ENCODE measurements around the gene PLXDC2. TPM values are rescaled to one million over a fixed set of nuclear protein-coding genes. Genes with fewer than 3 reads are reported as not detected.

PLXDC2 gene
- total RNA-seq, 2 experiments from 2014 or later, result not detected

- no peaks in the 10 kb centered on the region for H3K4me1 Mint-ChIP-seq
- ChIA-PET POLR2A (no interaction called here), CTCF (no interaction called here)
- H3K9me3 Mint-ChIP-seq, result peaks cover 9% of the 10 kb centered on the region
- DNase-seq, result no peak
- H3K27ac Mint-ChIP-seq, result no peak overlapping the region
- no peaks in the 10 kb centered on the region for H3K27me3 Mint-ChIP-seq
- no peak overlapping the region for H3K4me3 Mint-ChIP-seq
- no peaks in the 10 kb centered on the region for H3K36me3 Mint-ChIP-seq (ENCODE audit: low read depth)
Observed at GRCh38 chr10:20085115-20085514, 268.9 kb downstream of the PLXDC2 start.

- no peak for DNase-seq
- POLR2A ChIA-PET, result no interaction called here
- Mint-ChIP-seq H3K36me3 (ENCODE audit: low read depth) (no peaks in the 10 kb centered on the region), H3K4me1 (no peaks in the 10 kb centered on the region), H3K9me3 (peaks cover 9% of the 10 kb centered on the region), H3K27ac (no peak overlapping the region), H3K4me3 (no peak overlapping the region), H3K27me3 (no peaks in the 10 kb centered on the region)
- CTCF ChIA-PET, result no interaction called here
Observed at GRCh38 chr10:20087353-20087752, 271.1 kb downstream of the PLXDC2 start.

GRCh38 chr10:20088061-20088701 lies 271.9 kb downstream of the PLXDC2 start:
- peaks cover 9% of the 10 kb centered on the region for H3K9me3 Mint-ChIP-seq
- H3K27me3 Mint-ChIP-seq, result no peaks in the 10 kb centered on the region
- CTCF ChIA-PET, result no interaction called here
- H3K36me3 Mint-ChIP-seq (ENCODE audit: low read depth), result no peaks in the 10 kb centered on the region
- H3K4me3 Mint-ChIP-seq, result no peak overlapping the region
- H3K4me1 Mint-ChIP-seq, result no peaks in the 10 kb centered on the region
- POLR2A ChIA-PET, result no interaction called here
- H3K27ac Mint-ChIP-seq, result no peak overlapping the region
- no peak for DNase-seq

GRCh38 chr10:20089879-20090278 lies 273.6 kb downstream of the PLXDC2 start:
- Mint-ChIP-seq H3K36me3 (ENCODE audit: low read depth) (no peaks in the 10 kb centered on the region), H3K4me1 (no peaks in the 10 kb centered on the region), H3K27ac (no peak overlapping the region), H3K4me3 (no peak overlapping the region), H3K9me3 (peaks cover 9% of the 10 kb centered on the region), H3K27me3 (no peaks in the 10 kb centered on the region)
- ChIA-PET POLR2A (no interaction called here), CTCF (no interaction called here)
- no peak for DNase-seq

- H3K27me3 Mint-ChIP-seq, result no peaks in the 10 kb centered on the region
- no peaks in the 10 kb centered on the region for H3K36me3 Mint-ChIP-seq (ENCODE audit: low read depth)
- no peak overlapping the region for H3K27ac Mint-ChIP-seq
- H3K4me1 Mint-ChIP-seq, result no peaks in the 10 kb centered on the region
- H3K9me3 Mint-ChIP-seq, result peaks cover 7% of the 10 kb centered on the region
- DNase-seq, result no peak
- no peak overlapping the region for H3K4me3 Mint-ChIP-seq
- ChIA-PET CTCF (no interaction called here), POLR2A (no interaction called here)
Observed at GRCh38 chr10:20090831-20091230, 274.6 kb downstream of the PLXDC2 start.

- no peaks in the 10 kb centered on the region for H3K27me3 Mint-ChIP-seq
- ChIA-PET CTCF (no interaction called here), POLR2A (no interaction called here)
- no peaks in the 10 kb centered on the region for H3K4me1 Mint-ChIP-seq
- no peak for DNase-seq
- no peak overlapping the region for H3K27ac Mint-ChIP-seq
- H3K36me3 Mint-ChIP-seq (ENCODE audit: low read depth), result no peaks in the 10 kb centered on the region
- peaks cover 7% of the 10 kb centered on the region for H3K9me3 Mint-ChIP-seq
- no peak overlapping the region for H3K4me3 Mint-ChIP-seq
Observed at GRCh38 chr10:20091698-20092097, 275.5 kb downstream of the PLXDC2 start.

- Mint-ChIP-seq H3K4me1 (no peaks in the 10 kb centered on the region), H3K4me3 (no peak overlapping the region), H3K27ac (no peak overlapping the region), H3K9me3 (peaks cover 9% of the 10 kb centered on the region), H3K36me3 (ENCODE audit: low read depth) (no peaks in the 10 kb centered on the region), H3K27me3 (no peaks in the 10 kb centered on the region)
- no peak for DNase-seq
- POLR2A ChIA-PET, result no interaction called here
- CTCF ChIA-PET, result no interaction called here
Observed at GRCh38 chr10:20093600-20093999, 277.4 kb downstream of the PLXDC2 start.

DNA sequence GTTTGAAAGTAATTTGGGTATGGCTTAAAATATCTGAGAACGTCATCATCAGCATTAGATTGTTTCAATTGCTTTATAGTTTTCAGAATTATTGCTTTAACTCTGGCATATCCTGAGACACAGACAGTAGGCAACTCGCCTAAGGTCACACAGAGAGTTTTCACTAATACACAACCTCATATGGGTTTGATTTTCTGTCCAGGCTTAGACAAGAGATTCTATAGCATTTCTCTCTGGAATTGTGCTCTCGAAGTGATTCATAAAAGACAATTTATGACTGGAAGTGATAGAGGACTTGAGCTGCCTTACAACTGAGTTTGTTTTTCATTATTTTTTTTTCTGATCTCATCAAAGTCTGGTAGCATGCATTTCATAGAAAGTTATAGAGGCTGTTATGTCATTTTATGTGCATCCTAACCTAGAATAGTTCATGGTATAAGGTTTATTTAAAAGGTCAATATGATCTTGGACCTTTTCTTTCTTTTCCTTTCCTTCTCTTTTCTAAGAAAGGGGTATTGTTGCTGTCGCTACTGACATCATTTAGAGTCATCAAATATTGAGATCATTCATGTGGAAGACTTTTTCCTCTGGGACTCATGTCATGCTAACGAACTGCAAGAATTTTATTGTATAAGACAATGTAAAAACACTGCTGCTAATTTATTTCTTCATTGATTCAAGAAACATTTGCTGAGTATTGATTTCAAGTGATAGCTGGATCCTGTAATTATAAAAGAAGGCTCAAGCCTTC lies 278.2 kb downstream of the PLXDC2 start:
- no peak overlapping the region for H3K27ac Mint-ChIP-seq
- H3K4me3 Mint-ChIP-seq, result no peak overlapping the region
- POLR2A ChIA-PET, result no interaction called here
- H3K27me3 Mint-ChIP-seq, result no peaks in the 10 kb centered on the region
- H3K9me3 Mint-ChIP-seq, result peaks cover 9% of the 10 kb centered on the region
- no peak for DNase-seq
- H3K4me1 Mint-ChIP-seq, result no peaks in the 10 kb centered on the region
- no peaks in the 10 kb centered on the region for H3K36me3 Mint-ChIP-seq (ENCODE audit: low read depth)
- CTCF ChIA-PET, result no interaction called here

DNA sequence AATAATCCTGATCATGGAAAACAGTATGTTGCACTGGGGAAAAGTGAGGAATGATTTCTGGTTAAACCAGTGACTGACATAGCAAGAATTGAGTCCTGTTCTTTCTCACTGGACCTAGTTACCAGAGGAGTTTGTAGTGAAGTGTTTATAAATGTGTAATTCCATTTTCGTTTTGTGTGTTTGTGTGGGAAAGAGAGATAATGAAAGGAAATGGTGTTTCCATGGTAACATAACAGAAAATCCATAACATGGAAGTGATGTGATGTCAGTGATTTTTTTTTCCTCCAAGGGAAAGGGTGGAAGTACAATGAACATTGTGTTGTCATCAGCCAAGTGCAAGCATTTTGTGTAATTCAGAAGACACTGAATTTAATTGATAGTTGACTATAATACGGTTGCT lies 283.9 kb downstream of the PLXDC2 start:
- POLR2A ChIA-PET, result no interaction called here
- Mint-ChIP-seq H3K27ac (no peak overlapping the region), H3K36me3 (ENCODE audit: low read depth) (no peaks in the 10 kb centered on the region), H3K27me3 (no peaks in the 10 kb centered on the region), H3K9me3 (peaks cover 8% of the 10 kb centered on the region), H3K4me3 (no peak overlapping the region), H3K4me1 (no peaks in the 10 kb centered on the region)
- DNase-seq, result no peak
- CTCF ChIA-PET, result no interaction called here

GRCh38 chr10:20105236-20105635 lies 289.0 kb downstream of the PLXDC2 start:
- H3K36me3 Mint-ChIP-seq (ENCODE audit: low read depth), result no peaks in the 10 kb centered on the region
- H3K9me3 Mint-ChIP-seq, result peaks cover 5% of the 10 kb centered on the region
- no peaks in the 10 kb centered on the region for H3K27me3 Mint-ChIP-seq
- no peak overlapping the region for H3K4me3 Mint-ChIP-seq
- H3K27ac Mint-ChIP-seq, result no peak overlapping the region
- ChIA-PET CTCF (no interaction called here), POLR2A (no interaction called here)
- DNase-seq, result no peak
- H3K4me1 Mint-ChIP-seq, result no peaks in the 10 kb centered on the region

- H3K9me3 Mint-ChIP-seq, result peaks cover 5% of the 10 kb centered on the region
- H3K36me3 Mint-ChIP-seq (ENCODE audit: low read depth), result no peaks in the 10 kb centered on the region
- H3K4me1 Mint-ChIP-seq, result no peaks in the 10 kb centered on the region
- ChIA-PET POLR2A (no interaction called here), CTCF (no interaction called here)
- H3K27ac Mint-ChIP-seq, result no peak overlapping the region
- DNase-seq, result no peak
- H3K4me3 Mint-ChIP-seq, result no peak overlapping the region
- H3K27me3 Mint-ChIP-seq, result no peaks in the 10 kb centered on the region
Observed at GRCh38 chr10:20105931-20106330, 289.7 kb downstream of the PLXDC2 start.

DNA sequence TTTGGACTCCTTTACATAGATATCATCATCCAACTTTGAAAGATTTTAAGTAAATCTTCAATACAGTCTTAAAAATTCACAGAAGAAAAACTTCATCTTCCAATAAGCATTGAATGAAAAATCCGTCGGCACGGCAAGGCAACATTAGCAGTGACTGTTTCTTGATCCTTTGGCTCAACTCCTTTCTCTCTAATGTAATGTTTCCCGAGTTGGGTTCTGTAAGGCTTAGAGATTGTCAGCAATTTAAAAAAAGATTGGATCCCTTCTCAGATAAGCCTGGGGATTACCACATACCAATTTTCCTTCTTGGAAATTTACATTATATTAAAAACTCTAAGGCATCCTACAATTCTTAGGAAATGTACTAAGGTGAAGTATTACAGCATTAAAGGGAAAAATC lies 291.8 kb downstream of the PLXDC2 start:
- H3K9me3 Mint-ChIP-seq, result peaks cover 9% of the 10 kb centered on the region
- no peaks in the 10 kb centered on the region for H3K27me3 Mint-ChIP-seq
- no peak overlapping the region for H3K27ac Mint-ChIP-seq
- DNase-seq, result no peak
- H3K4me3 Mint-ChIP-seq, result no peak overlapping the region
- ChIA-PET POLR2A (no interaction called here), CTCF (no interaction called here)
- no peaks in the 10 kb centered on the region for H3K4me1 Mint-ChIP-seq
- H3K36me3 Mint-ChIP-seq (ENCODE audit: low read depth), result no peaks in the 10 kb centered on the region

DNA sequence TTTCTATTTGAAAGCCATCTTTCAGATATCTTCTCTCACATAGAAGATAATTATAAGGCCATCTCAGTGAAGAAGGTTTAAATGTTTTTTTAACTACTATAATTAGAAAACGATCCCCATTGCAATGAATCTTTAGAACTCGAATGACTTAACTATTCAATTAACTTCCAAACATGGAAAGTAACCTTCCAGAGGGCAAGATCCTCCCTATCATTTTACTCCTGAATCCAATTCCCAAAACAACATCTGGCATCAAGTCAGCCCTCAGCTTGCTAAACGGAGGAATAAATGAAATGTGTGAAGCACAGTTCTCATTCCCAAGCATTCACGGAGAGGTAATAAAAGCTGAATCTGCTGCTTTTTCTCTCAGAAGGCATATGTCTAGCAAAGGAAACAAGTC lies 293.4 kb downstream of the PLXDC2 start:
- H3K27ac Mint-ChIP-seq, result no peak overlapping the region
- no peaks in the 10 kb centered on the region for H3K27me3 Mint-ChIP-seq
- H3K4me1 Mint-ChIP-seq, result no peaks in the 10 kb centered on the region
- POLR2A ChIA-PET, result no interaction called here
- no peaks in the 10 kb centered on the region for H3K36me3 Mint-ChIP-seq (ENCODE audit: low read depth)
- DNase-seq, result no peak
- peaks cover 13% of the 10 kb centered on the region for H3K9me3 Mint-ChIP-seq
- H3K4me3 Mint-ChIP-seq, result no peak overlapping the region
- CTCF ChIA-PET, result no interaction called here

Data from activated CD4-positive, alpha-beta memory T cell treated with anti-CD3 and anti-CD28 coated beads, Interleukin-2, amount 10 ng/mL, durations not matched to agents 7 days and 5 days (primary cell).